ENCODE results near the gene APP.

APP gene

GRCh38 chr21:26107429-26107828 lies 63.1 kb downstream of the APP start:
- ChIA-PET CTCF (interaction anchor here (2.0 kb wide), 1 partner anchor 17 kb away, joined by 5 read pairs; no protein-coding TSS in a partner anchor), POLR2A (no interaction called here)
- DNase-seq (ENCODE audit: extremely low spot score), result no peak
- TF ChIP-seq CTCF (IDR thresholded peaks at IDR 0.05; ENCODE audit: control extremely low read depth, extremely low read depth, low read depth, missing control alignments), result no peak

GRCh38 chr21:26106562-26106961 lies 64.0 kb downstream of the APP start:
- POLR2A ChIA-PET, result no interaction called here

GRCh38 chr21:26105819-26106218 lies 64.8 kb downstream of the APP start:
- TF ChIP-seq CTCF (IDR thresholded peaks at IDR 0.05; ENCODE audit: control extremely low read depth, extremely low read depth, low read depth, missing control alignments), result no peak
- ChIA-PET CTCF (interaction anchor here (2.0 kb wide), 1 partner anchor 15 kb away, joined by 5 read pairs; no protein-coding TSS in a partner anchor), POLR2A (no interaction called here)
- no peak for DNase-seq (ENCODE audit: extremely low spot score)

More at GRCh38 chr21:26106562-26106961, 64.0 kb downstream of the APP start:
- no peak for TF ChIP-seq CTCF (IDR thresholded peaks at IDR 0.05; ENCODE audit: control extremely low read depth, extremely low read depth, low read depth, missing control alignments)
- CTCF ChIA-PET, result interaction anchor here (2.0 kb wide), 1 partner anchor 16 kb away, joined by 5 read pairs; no protein-coding TSS in a partner anchor
- DNase-seq (ENCODE audit: extremely low spot score), result no peak

- TF ChIP-seq CTCF (IDR thresholded peaks at IDR 0.05; ENCODE audit: control extremely low read depth, extremely low read depth, low read depth, missing control alignments), result no peak
- POLR2A ChIA-PET, result no interaction called here
- CTCF ChIA-PET, result no interaction called here
- no peak for DNase-seq (ENCODE audit: extremely low spot score)
Observed at GRCh38 chr21:26100573-26100972, 70.0 kb downstream of the APP start.

- CTCF ChIA-PET, result no interaction called here
Observed at GRCh38 chr21:26099610-26100219, 70.9 kb downstream of the APP start.

GRCh38 chr21:26098772-26099397 lies 71.7 kb downstream of the APP start:
- ChIA-PET CTCF (no interaction called here), POLR2A (no interaction called here)
- TF ChIP-seq CTCF (IDR thresholded peaks at IDR 0.05; ENCODE audit: control extremely low read depth, extremely low read depth, low read depth, missing control alignments), result no peak
- no peak for DNase-seq (ENCODE audit: extremely low spot score)

More at GRCh38 chr21:26099610-26100219, 70.9 kb downstream of the APP start:
- POLR2A ChIA-PET, result no interaction called here
- no peak for DNase-seq (ENCODE audit: extremely low spot score)
- no peak for TF ChIP-seq CTCF (IDR thresholded peaks at IDR 0.05; ENCODE audit: control extremely low read depth, extremely low read depth, low read depth, missing control alignments)
